Measurements from ENCODE around the gene MOV10. TPM values are rescaled to one million over a fixed set of nuclear protein-coding genes. Genes with fewer than 3 reads are reported as not detected.

The MOV10 gene
- total and polyA plus RNA-seq, 2 donors from 2014 or later = 60.6 to 62.5 TPM

GRCh38 chr1:112677501-112677900, 3.0 kb downstream of the MOV10 start:
- TF ChIP-seq CTCF (IDR thresholded peaks at IDR 0.05; ENCODE audit: borderline replicate concordance, extremely low read depth, insufficient read depth) = no peak
- FAIRE-seq (no peak), DNase-seq (no peak)

GRCh38 chr1:112678605-112679004, 4.1 kb downstream of the MOV10 start:
- no peaks in the 10 kb centered on the region for H3K27me3 ChIP-seq (ENCODE audit: control insufficient read depth, insufficient read depth, low read length)
- no peak for TF ChIP-seq CTCF (IDR thresholded peaks at IDR 0.05; ENCODE audit: borderline replicate concordance, extremely low read depth, insufficient read depth)
- peaks cover 0 to 4% (median 0%) of the 10 kb centered on the region in 3 donors for H3K36me3 ChIP-seq (ENCODE audit: control insufficient read depth in 2 of 3, insufficient read depth in 3 of 3, low read length in 3 of 3)
- no peak overlapping the region for H3K27ac ChIP-seq (ENCODE audit: low read depth in 2 of 2, low read length in 2 of 2)
- H3K4me3 ChIP-seq (ENCODE audit: low read length in 3 of 3) = no peak overlapping the region
- H3K9me3 ChIP-seq (ENCODE audit: control insufficient read depth in 2 of 3, insufficient read depth in 1 of 3, low read length in 3 of 3) = no peaks in the 10 kb centered on the region
- no peak for DNase-seq
- intact Hi-C loops (cut with DNase I) = no loop called here
- no peak overlapping the region for H3K9ac ChIP-seq (ENCODE audit: low read length in 3 of 3)
- FAIRE-seq = no peak
- peaks cover 7 to 14% (median 9%) of the 10 kb centered on the region in 3 donors for H3K4me1 ChIP-seq (ENCODE audit: control insufficient read depth in 2 of 3, insufficient read depth in 2 of 3, low read depth in 1 of 3, low read length in 3 of 3)

More at GRCh38 chr1:112677501-112677900, 3.0 kb downstream of the MOV10 start:
- no peak overlapping the region for H3K9ac ChIP-seq (ENCODE audit: low read length in 3 of 3)
- no peak overlapping the region for H3K4me3 ChIP-seq (ENCODE audit: low read length in 3 of 3)
- intact Hi-C loops (cut with DNase I) = no loop called here
- no peaks in the 10 kb centered on the region for H3K9me3 ChIP-seq (ENCODE audit: control insufficient read depth in 2 of 3, insufficient read depth in 1 of 3, low read length in 3 of 3)
- H3K4me1 ChIP-seq (ENCODE audit: control insufficient read depth in 2 of 3, insufficient read depth in 2 of 3, low read depth in 1 of 3, low read length in 3 of 3) = peaks cover 9 to 16% (median 9%) of the 10 kb centered on the region in 3 donors
- peaks cover 0 to 4% (median 0%) of the 10 kb centered on the region in 3 donors for H3K36me3 ChIP-seq (ENCODE audit: control insufficient read depth in 2 of 3, insufficient read depth in 3 of 3, low read length in 3 of 3)
- H3K27ac ChIP-seq (ENCODE audit: low read depth in 2 of 2, low read length in 2 of 2) = no peak overlapping the region
- no peaks in the 10 kb centered on the region for H3K27me3 ChIP-seq (ENCODE audit: control insufficient read depth, insufficient read depth, low read length)

GRCh38 chr1:112685913-112686312, 11.5 kb downstream of the MOV10 start:
- Histone ChIP-seq H3K36me3 (ENCODE audit: control insufficient read depth in 2 of 3, insufficient read depth in 3 of 3, low read length in 3 of 3) (peaks cover 4 to 9% (median 9%) of the 10 kb centered on the region in 3 donors), H3K4me1 (ENCODE audit: control insufficient read depth in 2 of 3, insufficient read depth in 2 of 3, low read depth in 1 of 3, low read length in 3 of 3) (peaks cover 0 to 4% (median 0%) of the 10 kb centered on the region in 3 donors), H3K9me3 (ENCODE audit: control insufficient read depth in 2 of 3, insufficient read depth in 1 of 3, low read length in 3 of 3) (no peaks in the 10 kb centered on the region), H3K27me3 (ENCODE audit: control insufficient read depth, insufficient read depth, low read length) (no peaks in the 10 kb centered on the region), H3K9ac (ENCODE audit: low read length in 3 of 3) (no peak overlapping the region), H3K4me3 (ENCODE audit: low read length in 3 of 3) (no peak overlapping the region), H3K27ac (ENCODE audit: low read depth in 2 of 2, low read length in 2 of 2) (no peak overlapping the region)
- no peak for DNase-seq
- no peak for FAIRE-seq
- TF ChIP-seq CTCF (IDR thresholded peaks at IDR 0.05; ENCODE audit: borderline replicate concordance, extremely low read depth, insufficient read depth) = no peak
- intact Hi-C loops (cut with DNase I) = no loop called here

GRCh38 chr1:112686417-112686816, 12.0 kb downstream of the MOV10 start:
- Histone ChIP-seq H3K4me3 (ENCODE audit: low read length in 3 of 3) (no peak overlapping the region), H3K36me3 (ENCODE audit: control insufficient read depth in 2 of 3, insufficient read depth in 3 of 3, low read length in 3 of 3) (peaks cover 4 to 11% (median 9%) of the 10 kb centered on the region in 3 donors), H3K9ac (ENCODE audit: low read length in 3 of 3) (no peak overlapping the region), H3K4me1 (ENCODE audit: control insufficient read depth in 2 of 3, insufficient read depth in 2 of 3, low read depth in 1 of 3, low read length in 3 of 3) (peaks cover 0 to 4% (median 0%) of the 10 kb centered on the region in 3 donors), H3K27ac (ENCODE audit: low read depth in 2 of 2, low read length in 2 of 2) (no peak overlapping the region), H3K9me3 (ENCODE audit: control insufficient read depth in 2 of 3, insufficient read depth in 1 of 3, low read length in 3 of 3) (no peaks in the 10 kb centered on the region), H3K27me3 (ENCODE audit: control insufficient read depth, insufficient read depth, low read length) (no peaks in the 10 kb centered on the region)
- intact Hi-C loops (cut with DNase I) = no loop called here
- TF ChIP-seq CTCF (IDR thresholded peaks at IDR 0.05; ENCODE audit: borderline replicate concordance, extremely low read depth, insufficient read depth) = no peak
- no peak for FAIRE-seq
- no peak for DNase-seq

Data from kidney (tissue), 14 donors.